ENCODE results near the gene CATSPER3.

DNA sequence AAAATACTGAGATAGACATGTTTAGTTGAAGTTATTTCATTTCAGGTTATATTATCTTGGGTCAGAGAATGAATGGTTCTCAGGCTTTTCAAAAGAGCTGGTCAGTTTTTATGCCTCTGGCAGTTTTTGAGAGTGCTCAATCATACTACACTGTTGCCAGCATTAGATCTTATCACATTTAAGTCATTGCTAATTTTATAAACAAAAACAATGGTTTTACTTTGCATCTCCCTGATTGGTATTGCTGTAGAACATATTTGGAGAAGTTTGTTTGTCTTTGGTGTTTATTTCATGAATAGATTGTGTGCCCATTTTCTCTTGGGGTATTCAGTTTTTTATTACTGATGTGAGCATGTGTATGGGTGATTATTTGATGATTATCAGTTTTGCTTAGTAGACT, 1.5 kb downstream of the CATSPER3 start:
- TF ChIP-seq CTCF (IDR thresholded peaks at IDR 0.05): no peak
- no peak for TF ChIP-seq EP300 (IDR thresholded peaks at IDR 0.05)
- TF ChIP-seq POLR2A (IDR thresholded peaks at IDR 0.05; ENCODE audit: low read depth): no peak

Data from esophagus muscularis mucosa (tissue), 4 donors.